Activated CD8-positive, alpha-beta memory T cell treated with anti-CD3 and anti-CD28 coated beads, Interleukin-2, amount 50 U/mL, for 4 hours (primary cell): ENCODE results near the gene RAET1G.
"Not testable (repeated sequence)": the region's sequence is repeated elsewhere in the genome, so short reads cannot be mapped to it uniquely, and the experiment has no call there.

ENCODE experiments used
- DNase-seq: peaks from one replicate; pipeline ENCODE4 v3.0.0-alpha.2; 2020

RAET1G gene

GRCh38 chr6:149909701-149910470, 13.0 kb downstream of the RAET1G start:
- DNase-seq: no peak

- not testable (repeated sequence) for DNase-seq
Measured at GRCh38 chr6:149908480-149908879, 14.4 kb downstream of the RAET1G start.

DNA sequence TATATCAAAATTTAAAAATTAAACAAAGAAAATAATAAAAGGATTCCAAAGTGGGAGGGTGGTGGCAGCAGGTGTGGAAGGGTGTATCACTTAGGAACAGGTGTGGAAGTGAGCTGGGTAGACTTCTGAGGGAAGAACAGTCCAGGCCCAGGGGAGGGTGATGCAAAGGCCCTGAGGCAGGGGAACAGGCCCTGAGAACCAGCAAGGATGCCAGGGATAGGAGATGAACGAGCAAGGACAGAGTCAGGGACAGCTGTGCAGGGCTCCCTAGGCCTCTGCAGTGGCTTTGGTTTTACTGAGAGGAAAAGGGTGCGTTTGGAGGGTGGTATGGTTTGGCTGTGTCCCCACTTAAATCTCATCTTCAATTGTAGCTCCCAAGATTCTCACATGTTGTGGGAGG, 15.6 kb downstream of the RAET1G start:
- DNase-seq: no peak

- DNase-seq: no peak
Measured at GRCh38 chr6:149906405-149906804, 16.5 kb downstream of the RAET1G start.

DNA sequence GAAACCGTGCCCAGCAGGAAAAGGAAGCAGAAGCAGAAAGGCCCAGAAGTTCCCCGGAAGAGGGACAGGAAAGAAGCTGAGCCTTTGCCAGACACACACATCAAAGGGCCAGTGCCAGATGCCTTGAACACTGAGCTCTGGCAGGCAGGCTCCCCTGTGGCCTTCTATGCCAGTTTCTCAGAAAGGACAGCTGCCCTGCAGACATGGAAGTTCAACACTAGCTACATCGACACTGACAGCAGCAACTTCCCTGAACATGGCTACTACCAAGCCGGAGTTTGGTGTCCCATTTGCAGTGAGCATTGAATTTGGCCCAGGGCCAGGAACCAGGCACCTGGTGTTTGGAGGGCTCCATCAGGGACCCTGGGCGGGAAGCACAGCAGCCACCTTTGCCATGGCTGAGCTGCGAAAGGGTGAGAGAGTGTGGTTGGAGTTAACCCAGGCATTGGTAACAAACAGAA, 17.0 kb downstream of the RAET1G start:
- no peak for DNase-seq

DNA sequence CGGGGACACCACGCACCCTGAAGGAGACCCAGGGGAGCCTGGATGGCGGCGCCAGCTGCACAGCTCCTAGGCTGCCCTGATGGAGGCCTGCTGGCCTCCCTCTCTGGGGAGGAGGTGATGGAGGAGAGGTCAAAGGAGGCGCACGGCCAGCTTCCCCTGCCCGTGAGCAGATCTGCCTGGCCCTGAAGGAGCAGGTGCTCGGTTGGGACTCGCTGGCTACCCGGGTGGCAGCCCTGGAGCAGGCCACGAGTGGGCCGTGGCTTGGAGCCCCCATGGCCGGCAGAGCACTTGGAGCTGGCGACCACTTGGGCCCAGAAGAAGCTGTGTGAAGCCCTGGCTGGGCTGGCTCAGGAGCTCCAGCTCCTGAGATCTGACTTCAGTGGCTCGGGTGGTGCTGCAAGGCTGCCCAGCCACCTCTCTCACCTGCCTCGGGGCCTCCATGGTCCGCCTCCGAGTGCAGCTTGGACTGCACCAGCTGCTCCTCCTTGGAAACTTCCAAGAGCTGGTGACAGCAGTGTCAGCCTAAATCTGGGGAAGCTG, 17.5 kb downstream of the RAET1G start:
- no peak for DNase-seq

- no peak for DNase-seq
Measured at GRCh38 chr6:149904661-149905370, 18.1 kb downstream of the RAET1G start.

DNA sequence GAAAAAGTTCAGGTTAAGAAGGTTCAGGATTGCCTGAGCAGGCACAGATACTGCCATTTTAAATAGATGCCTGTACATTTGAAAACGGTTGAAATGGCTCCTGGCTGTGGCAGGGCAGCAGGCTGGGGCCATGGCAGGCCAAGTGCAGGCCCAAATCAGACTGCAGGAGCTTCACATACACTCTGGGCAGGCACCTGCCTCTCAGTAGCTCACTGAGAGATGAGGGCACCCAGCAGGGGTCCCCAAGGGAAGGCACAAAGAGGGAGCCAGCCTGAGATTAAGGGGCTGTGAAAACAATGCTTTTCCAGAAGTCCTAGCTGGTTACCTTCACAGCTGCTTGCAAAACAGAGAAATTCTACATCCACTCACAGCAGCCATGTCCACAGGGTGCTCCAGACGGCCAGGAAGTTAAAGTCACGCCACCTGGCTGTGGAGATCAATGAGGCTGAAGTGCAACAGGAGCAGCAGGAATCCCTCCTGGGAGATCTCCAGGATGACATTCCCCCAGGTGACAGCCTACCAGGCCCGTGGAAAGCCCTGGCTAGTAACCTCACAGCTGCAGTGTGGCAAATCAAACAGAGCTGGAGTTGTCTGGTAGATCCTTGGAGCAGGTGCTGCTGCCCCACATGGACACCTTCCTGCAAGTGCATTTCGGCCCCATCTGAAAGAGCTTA, 18.8 kb downstream of the RAET1G start:
- no peak for DNase-seq

DNA sequence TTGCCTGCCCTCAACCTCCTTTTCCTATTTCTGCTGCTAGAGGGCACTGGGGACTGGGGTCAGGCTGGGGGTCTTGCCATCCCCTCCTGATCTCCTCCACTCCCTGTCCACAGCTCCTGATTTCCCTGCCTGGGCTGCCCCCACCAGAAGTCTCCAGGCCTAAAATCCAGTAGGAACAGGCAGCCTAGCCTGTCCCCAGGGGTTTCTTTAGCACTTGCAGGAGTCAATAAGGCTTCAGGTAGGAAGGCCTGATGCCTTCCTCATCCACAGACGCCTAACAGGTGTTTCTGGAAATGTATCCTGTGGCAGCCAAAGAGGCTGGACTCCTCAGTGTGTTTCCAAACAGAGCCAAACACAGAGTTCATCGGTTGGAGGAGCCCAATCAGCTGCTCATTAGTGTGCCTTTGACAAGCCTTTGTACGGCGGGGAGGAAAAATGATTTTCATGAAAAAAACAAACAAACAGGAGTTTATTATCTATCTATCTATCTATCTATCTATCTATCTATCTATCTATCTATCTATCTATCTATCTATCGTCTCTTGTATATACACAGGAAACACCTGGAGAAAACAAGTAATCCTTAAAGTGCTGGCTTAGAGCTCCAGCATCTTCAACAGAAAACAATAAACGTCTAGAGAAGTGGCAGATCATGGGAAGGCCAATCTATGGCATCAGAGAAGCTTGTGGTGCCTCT, 21.3 kb downstream of the RAET1G start:
- DNase-seq: no peak

- DNase-seq: no peak
Measured at GRCh38 chr6:149900620-149901443, 22.1 kb downstream of the RAET1G start.

DNA sequence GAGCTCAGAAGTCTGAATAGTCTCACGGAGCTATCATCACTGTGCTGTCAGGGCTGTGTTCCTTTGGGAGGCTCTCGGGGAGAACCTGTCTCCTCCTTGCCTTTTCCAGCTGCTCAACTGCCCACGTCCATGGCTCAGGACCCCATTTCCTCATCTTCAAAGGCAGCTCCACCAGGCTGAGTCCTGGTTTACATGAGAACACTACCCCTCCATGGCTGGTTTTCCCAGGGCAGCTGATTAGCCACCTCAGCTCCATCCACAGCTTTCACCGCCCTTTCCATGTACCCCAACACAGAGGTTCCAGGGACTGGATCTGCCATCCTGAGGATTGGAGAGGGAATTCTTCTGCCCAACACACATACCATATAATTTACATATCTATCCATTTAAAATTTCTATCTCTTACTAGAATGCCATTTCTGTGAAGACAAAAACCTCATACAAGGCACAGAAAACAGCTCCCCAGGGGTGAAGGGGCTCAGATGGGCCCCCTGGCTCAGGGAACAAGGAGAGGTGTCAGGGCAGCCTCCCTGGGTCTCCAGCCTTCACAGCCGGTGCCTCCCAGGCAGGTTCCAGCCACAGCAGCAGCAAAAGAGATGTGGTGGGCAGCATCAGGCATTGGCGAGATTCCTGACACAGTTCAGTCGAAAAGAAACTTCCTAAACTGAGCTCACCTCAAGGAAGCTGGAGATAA, 22.8 kb downstream of the RAET1G start:
- no peak for DNase-seq

DNA sequence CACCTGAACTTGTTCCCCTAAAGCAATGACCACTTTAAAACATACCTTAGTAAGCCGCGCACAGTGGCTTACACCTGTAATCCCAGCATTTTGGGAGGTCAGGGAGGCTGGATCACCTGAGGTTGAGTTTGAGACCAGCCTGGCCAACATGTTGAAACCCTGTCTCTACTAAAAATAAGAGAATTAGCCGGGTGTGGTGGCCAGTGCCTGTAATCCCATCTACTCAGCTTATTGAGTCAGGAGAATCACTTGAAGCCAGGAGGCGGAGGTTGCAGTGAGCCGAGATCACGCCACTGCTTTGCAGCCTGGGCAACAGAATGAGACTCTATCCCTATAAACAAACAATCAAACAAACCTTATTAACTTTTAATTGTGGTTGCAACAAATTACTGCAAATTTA, 23.4 kb downstream of the RAET1G start:
- DNase-seq: no peak

DNA sequence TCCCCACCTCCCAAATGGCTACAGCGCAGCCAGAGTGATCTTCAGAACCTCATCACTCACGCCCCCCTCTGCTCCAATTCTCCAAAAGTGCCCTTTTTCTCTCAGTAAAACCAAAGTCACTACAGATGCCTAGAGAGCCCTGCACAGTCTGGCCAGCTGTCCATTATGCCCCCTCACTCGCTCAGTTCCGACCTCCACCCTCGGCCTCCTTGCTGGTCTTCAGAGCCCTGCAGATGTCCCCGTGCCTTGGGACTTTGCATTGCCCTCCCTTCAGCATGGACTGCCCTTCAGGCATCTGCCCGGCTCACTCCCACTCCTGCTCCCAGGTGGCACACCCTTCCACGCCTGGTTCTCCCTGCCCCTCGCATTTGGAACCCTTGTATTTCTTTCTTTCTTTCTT, 24.0 kb downstream of the RAET1G start:
- DNase-seq: no peak

DNA sequence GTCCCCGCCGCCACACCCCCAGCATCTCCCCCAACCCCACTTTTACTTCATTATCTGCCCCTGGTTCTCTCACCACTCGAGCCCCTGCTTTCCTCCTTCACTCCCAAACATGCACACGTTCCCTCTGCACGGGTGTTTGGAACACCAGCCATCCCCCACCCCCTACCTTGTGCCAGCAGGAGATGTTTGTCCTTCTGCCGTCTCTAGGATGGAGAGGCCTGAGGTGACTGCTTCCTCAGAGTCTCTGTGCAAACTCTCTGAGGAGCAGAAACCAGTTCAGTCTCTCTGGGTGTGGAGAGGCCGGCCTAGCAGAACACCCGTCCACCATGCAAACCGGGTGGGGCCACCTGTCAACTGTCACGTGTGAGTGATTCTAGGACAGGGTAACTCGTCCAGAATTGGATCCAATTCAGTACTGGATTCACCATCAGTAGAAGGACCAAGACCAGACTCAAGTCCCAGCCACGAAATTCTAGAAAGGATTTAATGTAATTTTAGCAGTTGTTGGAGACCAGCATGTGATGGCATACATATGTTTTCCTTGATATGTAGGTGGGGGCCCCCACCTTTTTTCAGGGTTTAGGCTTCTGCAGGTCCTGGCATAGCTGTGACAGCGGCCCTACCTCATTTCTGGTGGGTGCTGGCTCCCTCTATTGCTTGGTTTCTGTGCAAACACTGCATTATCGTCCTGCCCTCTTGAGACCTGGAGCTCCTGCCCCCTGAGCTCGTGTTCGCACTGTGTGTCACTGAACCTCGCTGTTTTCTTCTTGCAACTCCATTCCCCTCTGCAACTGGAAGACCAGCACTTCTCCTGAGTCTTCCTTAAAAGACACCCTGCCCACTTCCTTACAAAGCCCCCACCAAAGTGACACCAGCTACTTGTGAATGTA, 24.8 kb downstream of the RAET1G start, which contains the start of gene RAET1E:
Gene RAET1E, minus strand, starts transcription at position 259 of the 890 bp plus-strand sequence. CDS start 7,212 bp downstream, outside the sequence.
- DNase-seq: no peak

DNA sequence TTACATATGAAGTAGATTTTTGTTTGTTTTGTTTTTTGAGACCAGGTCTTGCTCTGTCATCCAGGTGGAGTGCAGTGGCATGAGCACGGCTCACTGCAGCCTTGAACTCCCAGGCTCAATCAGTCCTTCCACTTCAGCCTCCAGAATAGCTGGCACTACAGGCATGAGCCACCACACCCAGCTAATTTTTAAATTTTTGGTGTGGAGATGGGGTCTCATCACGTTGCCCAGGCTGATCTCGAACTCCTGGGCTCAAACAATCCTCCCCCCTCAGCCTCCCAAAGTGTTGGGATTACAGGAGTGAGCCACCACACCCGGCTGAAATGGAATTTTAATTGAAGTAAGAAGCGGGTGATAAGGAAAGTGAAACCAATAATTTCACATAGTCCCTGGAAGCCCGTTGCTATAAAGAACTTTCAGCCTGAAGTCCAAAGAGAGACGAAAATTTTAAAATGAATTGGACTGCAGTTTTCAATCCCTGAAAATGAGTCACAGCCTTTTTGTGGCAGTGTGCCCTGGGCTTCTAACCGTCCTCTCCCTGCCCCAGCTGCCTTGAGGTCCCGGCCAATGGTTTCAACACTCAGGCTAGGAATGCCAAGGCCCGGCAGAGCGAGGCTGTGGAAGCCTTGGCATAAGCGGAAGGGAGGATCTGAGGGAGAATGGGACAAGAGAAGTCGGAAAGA, 25.8 kb downstream of the RAET1G start:
- DNase-seq: no peak

- DNase-seq: no peak
Measured at GRCh38 chr6:149896491-149896890, 26.4 kb downstream of the RAET1G start.

- DNase-seq: peak; percentile 32
Measured at GRCh38 chr6:149895833-149896271, 27.1 kb downstream of the RAET1G start.

DNA sequence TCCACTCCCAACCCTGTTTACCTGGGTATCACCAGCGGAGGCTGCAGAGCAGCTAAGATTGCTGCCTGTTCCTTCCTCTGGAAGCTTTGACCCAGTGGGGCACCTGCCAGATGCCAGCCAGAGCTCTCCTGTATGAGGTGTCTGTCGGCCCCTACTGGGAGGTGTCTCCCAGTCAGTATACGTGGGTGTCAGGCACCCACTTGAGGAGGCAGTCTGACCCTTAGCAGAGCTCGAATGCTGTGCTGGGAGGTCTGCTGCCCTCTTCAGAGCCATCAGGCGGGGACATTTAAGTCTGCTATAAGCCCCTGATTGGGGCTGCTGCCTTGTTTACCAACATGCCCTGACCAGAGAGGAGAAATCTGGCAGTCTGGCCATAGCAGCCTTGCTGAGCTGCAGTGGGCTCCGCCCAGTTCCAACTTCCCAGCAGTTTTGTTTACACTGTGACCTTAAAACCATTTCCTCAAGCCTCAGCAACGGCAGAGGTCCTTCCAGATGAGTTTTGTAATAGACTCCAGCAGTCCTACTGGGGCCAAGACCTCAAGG, 27.8 kb downstream of the RAET1G start:
- DNase-seq: no peak

DNA sequence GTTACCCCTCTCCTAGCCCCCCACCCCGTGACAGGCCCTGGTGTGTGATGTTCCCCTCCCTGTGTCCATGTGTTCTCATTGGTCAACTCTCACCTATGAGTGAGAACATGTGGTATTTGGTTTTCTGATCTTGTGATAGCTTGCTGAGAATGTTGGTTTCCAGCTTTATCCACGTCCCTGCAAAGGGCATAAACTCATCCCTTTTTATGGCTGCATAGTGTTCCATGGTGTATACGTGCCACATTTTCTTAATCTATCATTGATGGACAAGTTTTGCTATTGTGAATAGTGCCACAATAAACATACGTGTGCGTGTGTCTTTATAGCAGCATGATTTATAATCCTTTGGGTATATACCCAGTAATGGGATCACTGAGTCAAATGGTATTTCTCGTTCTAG, 31.1 kb downstream of the RAET1G start:
- not testable (repeated sequence) for DNase-seq
